ENCODE data around the gene SLC36A3.
"Not testable (repeated sequence)": the region's sequence is repeated elsewhere in the genome, so short reads cannot be mapped to it uniquely, and the experiment has no call there.

SLC36A3 gene
- 0 to 0.09 reads per million in 2 donors for total RNA-seq

- no peak for DNase-seq
Measured at GRCh38 chr5:151303666-151304065, at the start of gene SLC36A3. Gene SLC36A3 (minus strand): TSS chr5:151303766. CDS start chr5:151303354, 412 bp downstream.

GRCh38 chr5:151351671-151352070, 48.1 kb upstream of the SLC36A3 start:
- no peak for DNase-seq

- DNase-seq = no peak
Measured at GRCh38 chr5:151348789-151349188, 45.2 kb upstream of the SLC36A3 start.

- no peak for DNase-seq
Measured at GRCh38 chr5:151347369-151347768, 43.8 kb upstream of the SLC36A3 start, which contains the start of gene SLC36A2. Gene SLC36A2 (minus strand): TSS chr5:151347559. CDS start chr5:151347460, 99 bp downstream.

GRCh38 chr5:151345808-151346478, 42.4 kb upstream of the SLC36A3 start:
- no peak for DNase-seq

- no peak for DNase-seq
Measured at GRCh38 chr5:151345187-151345807, 41.7 kb upstream of the SLC36A3 start.

GRCh38 chr5:151344088-151344487, 40.5 kb upstream of the SLC36A3 start:
- no peak for DNase-seq

- DNase-seq = no peak
Measured at GRCh38 chr5:151340004-151340403, 36.4 kb upstream of the SLC36A3 start.

- no peak for DNase-seq
Measured at GRCh38 chr5:151338734-151339133, 35.2 kb upstream of the SLC36A3 start.

GRCh38 chr5:151332857-151333256, 29.3 kb upstream of the SLC36A3 start:
- no peak for DNase-seq

- DNase-seq = no peak
Measured at GRCh38 chr5:151328734-151329133, 25.2 kb upstream of the SLC36A3 start.

GRCh38 chr5:151327585-151327984, 24.0 kb upstream of the SLC36A3 start:
- no peak for DNase-seq

- DNase-seq = no peak
Measured at GRCh38 chr5:151326266-151326665, 22.7 kb upstream of the SLC36A3 start.

- DNase-seq = no peak
Measured at GRCh38 chr5:151320481-151320880, 16.9 kb upstream of the SLC36A3 start.

GRCh38 chr5:151318850-151319732, 15.5 kb upstream of the SLC36A3 start:
- DNase-seq = no peak

- DNase-seq = no peak
Measured at GRCh38 chr5:151317871-151318270, 14.3 kb upstream of the SLC36A3 start.

GRCh38 chr5:151315998-151316597, 12.5 kb upstream of the SLC36A3 start:
- DNase-seq = no peak

- DNase-seq = no peak
Measured at GRCh38 chr5:151313357-151313756, 9.8 kb upstream of the SLC36A3 start.

GRCh38 chr5:151312756-151313324, 9.3 kb upstream of the SLC36A3 start:
- no peak for DNase-seq

GRCh38 chr5:151310932-151311331, 7.4 kb upstream of the SLC36A3 start:
- no peak for DNase-seq

GRCh38 chr5:151309821-151310220, 6.3 kb upstream of the SLC36A3 start:
- not testable (repeated sequence) for DNase-seq

GRCh38 chr5:151309266-151309665, 5.7 kb upstream of the SLC36A3 start:
- DNase-seq = not testable (repeated sequence)

Measured in activated gamma-delta T cell (primary cell).